ENCODE measurements around the gene CLDN5. TPM values are rescaled to one million over a fixed set of nuclear protein-coding genes. Genes with fewer than 3 reads are reported as not detected.

The CLDN5 gene
- total and polyA plus RNA-seq, 11 donors: 16.8 to 79.0 (median 38.1) TPM

DNA sequence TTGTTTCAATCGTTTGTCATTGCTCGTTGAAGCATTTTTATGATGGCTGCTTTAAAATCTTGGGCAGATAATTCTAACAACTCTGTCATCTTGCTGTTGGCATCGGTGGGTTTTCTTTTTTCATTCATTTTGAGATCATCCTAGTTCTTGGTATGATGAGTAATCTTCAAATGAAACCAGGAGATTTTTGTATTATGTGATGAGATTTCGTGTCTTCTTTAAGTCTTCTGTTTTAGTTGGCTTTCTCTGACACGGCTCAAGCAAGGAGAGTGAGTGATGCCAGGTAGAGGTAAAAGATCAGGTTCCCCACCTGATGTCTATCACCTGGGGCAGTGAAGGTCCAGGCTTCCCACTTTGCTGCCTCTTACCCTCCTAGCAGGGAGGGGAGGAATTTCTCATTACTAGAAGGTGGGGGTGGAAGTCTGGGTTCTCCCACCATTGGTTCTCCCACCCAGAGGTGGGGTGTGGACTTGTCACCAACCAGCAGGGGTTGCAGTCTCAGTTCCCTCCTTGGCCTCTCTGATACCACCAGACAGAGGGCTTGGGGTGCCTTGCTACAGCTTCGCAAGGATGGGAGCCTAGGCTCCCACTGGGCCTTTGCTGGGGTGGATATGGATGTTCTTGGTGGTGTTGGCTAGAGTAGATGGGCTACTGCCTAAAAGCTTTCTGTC is 31.6 kb downstream of the CLDN5 start:
- TF ChIP-seq POLR2A (IDR thresholded peaks at IDR 0.05): no peak
- TF ChIP-seq, protein P1, sequence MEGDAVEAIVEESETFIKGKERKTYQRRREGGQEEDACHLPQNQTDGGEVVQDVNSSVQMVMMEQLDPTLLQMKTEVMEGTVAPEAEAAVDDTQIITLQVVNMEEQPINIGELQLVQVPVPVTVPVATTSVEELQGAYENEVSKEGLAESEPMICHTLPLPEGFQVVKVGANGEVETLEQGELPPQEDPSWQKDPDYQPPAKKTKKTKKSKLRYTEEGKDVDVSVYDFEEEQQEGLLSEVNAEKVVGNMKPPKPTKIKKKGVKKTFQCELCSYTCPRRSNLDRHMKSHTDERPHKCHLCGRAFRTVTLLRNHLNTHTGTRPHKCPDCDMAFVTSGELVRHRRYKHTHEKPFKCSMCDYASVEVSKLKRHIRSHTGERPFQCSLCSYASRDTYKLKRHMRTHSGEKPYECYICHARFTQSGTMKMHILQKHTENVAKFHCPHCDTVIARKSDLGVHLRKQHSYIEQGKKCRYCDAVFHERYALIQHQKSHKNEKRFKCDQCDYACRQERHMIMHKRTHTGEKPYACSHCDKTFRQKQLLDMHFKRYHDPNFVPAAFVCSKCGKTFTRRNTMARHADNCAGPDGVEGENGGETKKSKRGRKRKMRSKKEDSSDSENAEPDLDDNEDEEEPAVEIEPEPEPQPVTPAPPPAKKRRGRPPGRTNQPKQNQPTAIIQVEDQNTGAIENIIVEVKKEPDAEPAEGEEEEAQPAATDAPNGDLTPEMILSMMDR (IDR thresholded peaks at IDR 0.05): no peak
- Histone ChIP-seq H3K4me3 (no peak overlapping the region), H3K27ac (no peak overlapping the region), H3K36me3 (peaks cover 0 to 6% (median 0%) of the 10 kb centered on the region in 9 donors), H3K4me1 (peaks cover 0 to 6% (median 0%) of the 10 kb centered on the region in 12 donors), H3K27me3 (no peaks in the 10 kb centered on the region), H3K9me3 (no peaks in the 10 kb centered on the region)
- no peak for DNase-seq
- ATAC-seq: no peak
- intact Hi-C loops (cut with DNase I): loop anchor here in 1 of 10 donors (10.0 kb wide), 1 partner anchor 222 kb away; the partner anchor contains the start of gene SEPTIN5
- WGBS, 4 donors: 92 to 96% (median 95%) methylated on average over 6 of the region's 6 CpGs

DNA sequence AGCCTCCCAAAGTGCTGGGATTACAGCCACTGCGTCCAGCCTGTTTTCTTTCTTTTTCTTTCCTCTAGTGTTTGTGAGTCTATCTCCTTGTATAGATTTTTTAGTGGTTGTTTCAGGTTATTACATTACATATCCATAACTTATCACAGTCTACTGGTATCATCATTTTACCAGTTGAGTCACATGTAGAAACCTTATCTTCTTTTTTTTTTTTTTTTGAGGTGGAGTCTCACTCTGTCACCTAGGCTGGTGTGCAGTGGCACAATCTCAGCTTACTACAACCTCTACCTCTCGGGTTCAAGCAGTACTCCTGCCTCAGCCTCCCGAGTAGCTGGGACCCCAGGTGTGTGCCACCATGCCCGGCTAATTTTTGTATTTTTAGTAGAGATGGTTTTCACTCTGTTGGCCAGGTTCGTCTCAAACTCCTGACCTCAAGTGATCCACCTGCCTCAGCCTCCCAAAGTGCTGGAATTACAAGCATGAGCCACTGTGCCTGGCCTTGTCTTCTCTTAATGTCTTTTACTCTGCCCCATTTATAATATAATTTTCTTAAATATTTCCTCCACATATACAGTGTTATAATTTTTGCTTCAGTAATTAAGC is 33.5 kb downstream of the CLDN5 start:
- ATAC-seq (no peak), DNase-seq (no peak)
- Histone ChIP-seq H3K36me3 (peaks cover 0 to 6% (median 0%) of the 10 kb centered on the region in 9 donors), H3K27ac (no peak overlapping the region), H3K27me3 (no peaks in the 10 kb centered on the region), H3K9me3 (no peaks in the 10 kb centered on the region), H3K4me1 (peaks cover 0 to 6% (median 0%) of the 10 kb centered on the region in 12 donors), H3K4me3 (no peak overlapping the region)
- no peak for TF ChIP-seq POLR2A (IDR thresholded peaks at IDR 0.05)
- TF ChIP-seq, protein P1 (IDR thresholded peaks at IDR 0.05): no peak
- intact Hi-C loops (cut with DNase I): loop anchor here in 1 of 10 donors (10.0 kb wide), 1 partner anchor 224 kb away; the partner anchor contains the start of gene SEPTIN5
- 96 to 98% (median 96%) methylated on average over 5 of the region's 5 CpGs for WGBS, 4 donors

DNA sequence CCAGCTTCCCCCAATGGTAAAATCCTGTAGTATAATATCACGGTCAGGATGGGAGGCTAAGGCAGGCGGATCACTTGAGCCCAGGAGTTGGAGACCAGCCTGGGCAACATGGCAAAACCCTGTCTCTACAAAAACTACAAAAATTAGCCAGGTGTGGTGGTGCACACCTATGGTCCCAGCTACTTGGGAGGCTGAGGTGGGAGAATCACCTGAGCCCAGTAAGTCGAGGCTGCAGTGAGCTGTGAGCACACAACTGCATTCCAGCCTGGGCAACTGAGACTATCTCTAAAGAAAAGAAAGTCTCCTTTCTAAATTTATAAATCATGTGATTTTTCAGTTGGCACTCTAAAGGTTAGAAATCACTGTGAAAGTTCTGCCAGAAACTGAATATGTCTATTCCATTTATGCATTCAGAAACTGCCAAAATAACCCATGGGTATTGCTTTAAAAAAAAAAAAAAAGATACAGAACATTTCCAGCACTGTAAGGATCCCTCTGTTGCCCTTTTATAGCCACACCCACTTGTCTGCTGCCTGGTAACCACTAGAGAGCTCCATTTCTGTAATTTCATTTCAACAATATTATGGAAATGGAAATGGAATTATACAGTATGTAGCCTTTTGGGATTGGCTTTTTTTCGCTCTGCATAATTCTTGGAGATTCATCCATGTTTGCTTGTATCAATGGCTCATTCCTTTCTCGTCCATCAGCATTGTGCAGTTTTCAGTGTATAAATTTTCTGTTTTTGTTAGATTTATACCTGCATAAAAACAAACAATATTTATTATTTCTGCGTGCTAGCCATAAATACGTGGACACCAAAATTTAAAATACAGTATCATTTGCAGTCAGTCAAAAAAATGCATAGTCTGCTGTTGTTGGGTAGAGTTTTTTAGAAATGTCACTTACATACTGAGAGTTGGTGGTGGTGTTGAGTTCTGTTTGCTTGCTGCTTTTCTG is 35.0 kb downstream of the CLDN5 start:
- Histone ChIP-seq H3K36me3 (peaks cover 0 to 6% (median 0%) of the 10 kb centered on the region in 9 donors), H3K4me1 (peaks cover 0 to 6% (median 0%) of the 10 kb centered on the region in 12 donors), H3K27ac (no peak overlapping the region), H3K4me3 (no peak overlapping the region), H3K27me3 (no peaks in the 10 kb centered on the region), H3K9me3 (no peaks in the 10 kb centered on the region)
- peak in 3 of 4 donors; percentile 50 to 54 (median 52) for ATAC-seq
- DNase-seq: no peak
- WGBS, 4 donors: 83 to 91% (median 83%) methylated on average over 7 of the region's 7 CpGs
- intact Hi-C loops (cut with DNase I): loop anchor here in 1 of 10 donors (2.0 kb wide), 1 partner anchor 142 kb away; no protein-coding TSS in a partner anchor
- TF ChIP-seq, protein P1 (IDR thresholded peaks at IDR 0.05): peak in 3 of 12 donors; percentile 9 to 32 (median 19)
- TF ChIP-seq POLR2A (IDR thresholded peaks at IDR 0.05): no peak

Data from heart left ventricle (tissue), 16 donors.